Activated CD4-positive, alpha-beta T cell treated with anti-CD3 and anti-CD28 coated beads, Interleukin-2, amount 10 ng/mL, durations not matched to agents 7 days and 5 days (primary cell): ENCODE results near the gene SOAT2. TPM values are rescaled to one million over a fixed set of nuclear protein-coding genes. Genes with fewer than 3 reads are reported as not detected.
A peak's percentile ranks its signal among the peaks of the same experiment; 100 is the strongest.

ENCODE experiments used
- CTCF ChIA-PET: fragments of 350-600 bp; sonication (Branson Sonifier 250); formaldehyde crosslinking; loops from one replicate; lab custom pipeline; 2021; ENCODE audit warnings: antibody characterized with exemption; lab: Charles Lee
- POLR2A ChIA-PET: fragments of 350-600 bp; sonication (Branson Sonifier 250); formaldehyde crosslinking; loops from one replicate; lab custom pipeline; 2021; ENCODE audit warnings: antibody characterized with exemption; lab: Charles Lee
- DNase-seq: peaks from one replicate; pipeline ENCODE4 v3.0.0-alpha.2; 2020
- H3K27ac Mint-ChIP-seq: one replicate; pipeline ENCODE4 v1.8.0; 2021; ENCODE audit warnings: mild to moderate bottlenecking, moderate library complexity, mixed read lengths
- H3K27me3 Mint-ChIP-seq: one replicate; pipeline ENCODE4 v1.8.0; 2021; ENCODE audit warnings: mixed read lengths
- H3K36me3 Mint-ChIP-seq: one replicate; pipeline ENCODE4 v1.8.0; 2021; ENCODE audit warnings: low read depth, mixed read lengths
- H3K4me1 Mint-ChIP-seq: one replicate; pipeline ENCODE4 v1.8.0; 2021; ENCODE audit warnings: mixed read lengths
- H3K4me3 Mint-ChIP-seq: one replicate; pipeline ENCODE4 v1.8.0; 2021; ENCODE audit warnings: mild to moderate bottlenecking, moderate library complexity, mixed read lengths
- H3K9me3 Mint-ChIP-seq: one replicate; pipeline ENCODE4 v1.8.0; 2021; ENCODE audit warnings: mixed read lengths
- total RNA-seq, 2 experiments: library from RNA; stranded (reverse); gene quantifications; one replicate each; pipeline ENCODE4 v1.2.3, GENCODE V29; 2021

Gene SOAT2, protein sequence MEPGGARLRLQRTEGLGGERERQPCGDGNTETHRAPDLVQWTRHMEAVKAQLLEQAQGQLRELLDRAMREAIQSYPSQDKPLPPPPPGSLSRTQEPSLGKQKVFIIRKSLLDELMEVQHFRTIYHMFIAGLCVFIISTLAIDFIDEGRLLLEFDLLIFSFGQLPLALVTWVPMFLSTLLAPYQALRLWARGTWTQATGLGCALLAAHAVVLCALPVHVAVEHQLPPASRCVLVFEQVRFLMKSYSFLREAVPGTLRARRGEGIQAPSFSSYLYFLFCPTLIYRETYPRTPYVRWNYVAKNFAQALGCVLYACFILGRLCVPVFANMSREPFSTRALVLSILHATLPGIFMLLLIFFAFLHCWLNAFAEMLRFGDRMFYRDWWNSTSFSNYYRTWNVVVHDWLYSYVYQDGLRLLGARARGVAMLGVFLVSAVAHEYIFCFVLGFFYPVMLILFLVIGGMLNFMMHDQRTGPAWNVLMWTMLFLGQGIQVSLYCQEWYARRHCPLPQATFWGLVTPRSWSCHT
- total RNA-seq, result 1 to 10 TPM; 1.0 to 1.7 TPM

DNA sequence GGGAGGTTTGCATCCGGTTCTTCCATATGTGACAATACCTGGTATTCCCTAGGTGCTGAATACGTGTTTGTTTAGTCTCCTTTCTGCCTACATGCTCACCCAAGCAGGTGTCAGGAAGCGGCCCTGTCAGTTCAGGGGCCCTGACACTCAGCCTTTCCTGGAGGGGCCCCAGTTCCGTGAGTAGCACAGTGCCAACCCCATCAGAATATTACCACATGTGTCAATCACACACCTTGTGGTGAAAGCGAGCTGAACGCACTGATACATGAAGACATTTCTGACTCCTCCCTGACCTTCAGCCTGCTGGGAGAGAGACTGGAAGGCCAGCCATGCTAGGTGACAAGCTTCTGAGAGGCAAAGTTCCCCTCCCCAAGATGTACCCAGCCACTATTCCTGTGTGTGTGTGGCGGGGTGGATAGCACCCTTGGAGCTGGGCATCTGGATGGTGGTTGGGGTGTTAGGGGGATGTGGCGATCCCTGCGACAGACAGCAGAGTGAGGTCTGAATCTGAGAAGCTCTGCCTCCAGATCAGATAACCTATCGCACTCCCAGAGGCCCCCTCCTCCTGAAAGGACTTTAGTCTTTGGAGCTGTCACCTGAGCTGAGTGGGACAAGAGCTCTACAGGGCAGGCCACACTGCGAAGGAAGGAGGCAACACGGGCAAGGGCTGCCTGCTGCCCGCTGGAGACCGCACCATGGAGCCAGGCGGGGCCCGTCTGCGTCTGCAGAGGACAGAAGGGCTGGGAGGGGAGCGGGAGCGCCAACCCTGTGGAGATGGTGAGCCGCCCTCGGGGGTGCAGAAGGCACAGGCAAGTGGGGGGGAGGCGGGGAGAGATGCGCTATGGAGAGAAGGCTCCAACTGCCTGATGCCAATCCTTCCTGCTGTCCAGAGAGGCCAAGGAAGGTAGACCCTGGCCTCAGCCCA, at the start of gene SOAT2:
Gene SOAT2 (plus strand): TSS at position 604 of the 925 bp plus-strand sequence. CDS start 92 bp downstream, at position 696.
- peak within 1 kb of the TSS; percentile 2 for H3K4me3 Mint-ChIP-seq

DNA sequence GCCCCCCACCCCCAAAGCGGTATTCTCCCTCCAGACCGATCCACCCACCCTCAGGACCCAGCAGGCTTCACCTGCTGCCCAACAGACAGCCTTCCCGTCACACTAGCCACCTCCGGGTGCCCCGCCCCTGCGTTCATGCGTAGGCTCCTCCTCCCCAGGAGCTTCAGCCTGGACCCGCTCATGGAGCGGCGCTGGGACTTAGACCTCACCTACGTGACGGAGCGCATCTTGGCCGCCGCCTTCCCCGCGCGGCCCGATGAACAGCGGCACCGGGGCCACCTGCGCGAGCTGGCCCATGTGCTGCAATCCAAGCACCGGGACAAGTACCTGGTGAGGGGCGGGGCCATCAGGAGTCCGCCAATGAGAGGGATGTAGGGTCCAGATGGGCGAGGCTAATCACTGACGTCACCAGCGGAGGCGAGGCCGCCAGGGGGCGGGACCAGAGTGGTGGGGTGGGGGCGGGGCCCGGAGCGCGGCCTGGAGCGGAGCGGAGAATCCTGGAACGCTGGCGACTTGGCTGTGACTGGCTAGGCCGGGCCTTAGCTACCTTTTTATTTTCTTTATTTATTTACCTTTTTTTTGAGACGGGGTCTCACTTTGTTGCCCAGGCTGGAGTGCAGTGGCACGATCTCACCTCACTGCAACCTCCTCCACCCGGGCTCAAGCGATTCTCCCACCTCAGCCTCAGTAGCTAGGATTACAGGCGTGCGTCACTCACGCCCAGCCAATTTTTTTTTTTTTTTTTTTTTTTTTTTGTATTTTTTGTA, 49.0 kb upstream of the SOAT2 start:
- H3K4me3 Mint-ChIP-seq, result peak overlapping the region; percentile 88
- H3K4me1 Mint-ChIP-seq, result peaks cover 16% of the 10 kb centered on the region
- no peaks in the 10 kb centered on the region for H3K36me3 Mint-ChIP-seq
- POLR2A ChIA-PET, result no interaction called here
- no peaks in the 10 kb centered on the region for H3K9me3 Mint-ChIP-seq
- peak; percentile 95 for DNase-seq
- CTCF ChIA-PET, result interaction anchor here (0.7 to 4.5 kb wide), 12 partner anchors 7 to 1878 kb away, joined by 3 to 33 read pairs (median 5); partner anchors contain the start of genes AAAS and SOAT2
- H3K27ac Mint-ChIP-seq, result peak overlapping the region; percentile 91
- H3K27me3 Mint-ChIP-seq, result no peaks in the 10 kb centered on the region

More for the DNA sequence above, at the start of gene SOAT2:
- H3K27me3 Mint-ChIP-seq, result peaks cover under 1% of the 10 kb centered on the region
- H3K36me3 Mint-ChIP-seq, result no peaks in the 10 kb centered on the region
- ChIA-PET POLR2A (interaction anchor here (0.5 kb wide), 1 partner anchor 33 kb away, joined by 3 read pairs; no protein-coding TSS in a partner anchor), CTCF (interaction anchor here (0.6 to 9.6 kb wide), 14 partner anchors 10 to 242 kb away, joined by 3 to 99 read pairs (median 3); no protein-coding TSS in a partner anchor)
- H3K9me3 Mint-ChIP-seq, result no peaks in the 10 kb centered on the region
- DNase-seq, result peak; percentile 67
- peaks cover 59% of the 10 kb centered on the region for H3K4me1 Mint-ChIP-seq
- peak within 1 kb of the TSS; percentile 86 for H3K27ac Mint-ChIP-seq

DNA sequence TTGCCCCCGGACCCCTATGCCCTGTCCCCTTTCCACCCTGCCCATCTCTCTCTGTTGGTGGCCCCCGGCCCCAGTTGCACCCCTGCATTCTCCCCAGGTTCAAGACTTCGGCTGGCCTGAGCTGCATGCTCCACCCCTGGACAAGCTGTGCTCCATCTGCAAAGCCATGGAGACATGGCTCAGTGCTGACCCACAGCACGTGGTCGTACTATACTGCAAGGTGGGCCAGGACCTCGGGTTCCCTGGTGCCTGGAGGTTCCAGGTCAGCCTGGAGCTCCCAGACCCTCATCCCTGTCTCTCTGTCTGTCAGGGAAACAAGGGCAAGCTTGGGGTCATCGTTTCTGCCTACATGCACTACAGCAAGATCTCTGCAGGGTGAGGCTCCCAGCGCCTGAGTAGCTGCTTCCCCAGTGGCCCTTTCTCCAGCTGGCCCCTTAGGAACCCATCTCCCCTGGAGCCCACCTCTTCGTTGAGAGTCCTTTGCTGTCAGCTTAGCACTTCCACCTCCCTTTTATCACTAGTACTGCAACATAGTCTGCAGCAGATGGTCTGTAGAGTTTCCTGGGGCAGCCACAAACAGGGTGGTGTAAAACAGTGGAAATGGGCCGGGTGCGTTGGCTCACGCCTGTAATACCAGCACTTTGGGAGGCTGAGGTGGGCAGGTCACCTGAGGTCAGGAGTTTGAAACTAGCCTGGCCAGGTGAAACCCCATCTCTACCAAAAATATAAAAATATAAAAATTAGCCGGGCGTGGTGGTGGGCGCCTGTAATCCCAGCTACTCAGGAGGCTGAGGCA, 47.6 kb upstream of the SOAT2 start:
- peak overlapping the region; percentile 58 for H3K27ac Mint-ChIP-seq
- H3K4me1 Mint-ChIP-seq, result peaks cover 14% of the 10 kb centered on the region
- ChIA-PET POLR2A (no interaction called here), CTCF (interaction anchor here (0.6 to 4.5 kb wide), 5 partner anchors 8 to 43 kb away, joined by 3 to 33 read pairs (median 13); no protein-coding TSS in a partner anchor)
- no peaks in the 10 kb centered on the region for H3K36me3 Mint-ChIP-seq
- no peak for DNase-seq
- no peaks in the 10 kb centered on the region for H3K9me3 Mint-ChIP-seq
- H3K27me3 Mint-ChIP-seq, result no peaks in the 10 kb centered on the region
- no peak overlapping the region for H3K4me3 Mint-ChIP-seq

DNA sequence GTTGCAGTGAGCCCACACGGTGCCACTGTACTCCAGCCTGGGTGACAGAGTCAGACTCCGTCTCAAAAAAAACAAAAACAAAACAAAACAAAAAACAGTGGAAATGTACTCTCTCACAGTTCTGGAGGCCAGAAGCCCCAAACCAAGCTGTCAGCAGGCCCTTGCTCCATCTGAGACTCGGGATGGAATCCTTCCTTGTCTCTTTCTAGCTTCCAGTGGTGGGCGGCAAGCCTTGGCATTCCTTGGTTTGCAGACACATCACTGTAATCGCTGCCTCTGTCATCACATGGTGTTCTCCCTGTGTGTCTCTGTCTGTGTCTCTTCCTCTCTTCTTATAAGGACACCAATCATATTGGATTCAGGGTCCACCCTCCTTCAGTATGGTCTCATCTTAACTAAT, 47.0 kb upstream of the SOAT2 start:
- DNase-seq, result no peak
- H3K36me3 Mint-ChIP-seq, result no peaks in the 10 kb centered on the region
- ChIA-PET CTCF (interaction anchor here (0.6 to 4.5 kb wide), 3 partner anchors 9 to 26 kb away, joined by 3 to 33 read pairs (median 20); no protein-coding TSS in a partner anchor), POLR2A (interaction anchor here (1.2 kb wide), 1 partner anchor 10 kb away, joined by 14 read pairs; no protein-coding TSS in a partner anchor)
- no peak overlapping the region for H3K4me3 Mint-ChIP-seq
- no peaks in the 10 kb centered on the region for H3K9me3 Mint-ChIP-seq
- peaks cover 14% of the 10 kb centered on the region for H3K4me1 Mint-ChIP-seq
- no peaks in the 10 kb centered on the region for H3K27me3 Mint-ChIP-seq
- no peak overlapping the region for H3K27ac Mint-ChIP-seq

DNA sequence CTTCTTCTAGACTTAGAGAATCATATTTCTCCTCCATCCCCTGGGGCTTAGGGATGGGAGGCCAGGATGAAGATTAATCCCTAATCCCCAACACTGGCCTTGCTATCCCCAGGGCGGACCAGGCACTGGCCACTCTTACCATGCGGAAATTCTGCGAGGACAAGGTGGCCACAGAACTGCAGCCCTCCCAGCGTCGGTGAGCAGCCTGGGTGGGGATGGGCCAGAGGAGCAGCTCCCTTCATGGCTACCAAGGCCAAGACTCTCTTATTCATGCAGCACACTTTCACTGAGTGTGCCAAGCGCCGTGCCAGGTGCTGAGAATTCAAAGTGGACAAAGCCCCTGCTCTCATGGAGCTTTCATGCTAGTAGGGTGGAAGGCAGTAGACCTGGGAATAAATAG, 46.4 kb upstream of the SOAT2 start:
- Mint-ChIP-seq H3K27ac (no peak overlapping the region), H3K36me3 (no peaks in the 10 kb centered on the region), H3K4me1 (peaks cover 14% of the 10 kb centered on the region), H3K27me3 (no peaks in the 10 kb centered on the region), H3K4me3 (no peak overlapping the region), H3K9me3 (no peaks in the 10 kb centered on the region)
- ChIA-PET CTCF (interaction anchor here (1.1 to 4.5 kb wide), 4 partner anchors 9 to 22 kb away, joined by 3 to 33 read pairs (median 13); partner anchors contain the start of gene SPRYD3), POLR2A (interaction anchor here (1.2 kb wide), 1 partner anchor 9 kb away, joined by 14 read pairs; no protein-coding TSS in a partner anchor)
- DNase-seq, result no peak

DNA sequence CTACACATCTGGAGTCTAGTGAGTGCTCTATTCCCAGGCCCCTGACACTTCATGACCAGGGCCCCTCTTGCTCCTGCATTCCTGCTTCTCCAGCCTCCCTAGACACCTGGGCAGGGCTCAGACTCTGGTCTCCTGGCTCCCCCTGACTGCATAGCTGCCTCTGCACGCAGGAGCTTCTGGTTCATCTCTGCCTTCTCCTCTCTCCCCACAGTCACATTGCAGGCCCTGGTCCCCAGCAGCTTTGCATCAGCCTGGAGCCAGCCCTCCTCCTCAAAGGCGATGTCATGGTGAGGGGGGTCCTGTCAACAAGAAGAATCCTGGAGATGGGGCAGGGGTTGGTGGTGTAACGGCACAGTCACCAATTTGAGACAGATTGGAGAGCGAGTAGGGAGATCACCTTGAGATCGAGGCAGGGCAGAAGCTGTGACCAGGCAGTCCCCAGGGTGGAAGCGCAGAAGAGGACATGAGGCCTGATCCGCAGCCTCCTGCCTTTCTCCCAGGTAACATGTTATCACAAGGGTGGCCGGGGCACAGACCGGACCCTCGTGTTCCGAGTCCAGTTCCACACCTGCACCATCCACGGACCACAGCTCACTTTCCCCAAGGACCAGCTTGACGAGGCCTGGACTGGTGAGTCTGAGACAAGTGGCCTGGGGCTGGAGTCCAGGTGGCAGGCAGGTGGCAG, 45.3 kb upstream of the SOAT2 start:
- Mint-ChIP-seq H3K4me3 (no peak overlapping the region), H3K36me3 (no peaks in the 10 kb centered on the region), H3K4me1 (peaks cover 14% of the 10 kb centered on the region), H3K27ac (no peak overlapping the region), H3K9me3 (no peaks in the 10 kb centered on the region), H3K27me3 (no peaks in the 10 kb centered on the region)
- CTCF ChIA-PET, result interaction anchor here (1.1 to 3.9 kb wide), 4 partner anchors 8 to 21 kb away, joined by 3 to 20 read pairs (median 4); partner anchors contain the start of gene SPRYD3
- POLR2A ChIA-PET, result no interaction called here
- no peak for DNase-seq

DNA sequence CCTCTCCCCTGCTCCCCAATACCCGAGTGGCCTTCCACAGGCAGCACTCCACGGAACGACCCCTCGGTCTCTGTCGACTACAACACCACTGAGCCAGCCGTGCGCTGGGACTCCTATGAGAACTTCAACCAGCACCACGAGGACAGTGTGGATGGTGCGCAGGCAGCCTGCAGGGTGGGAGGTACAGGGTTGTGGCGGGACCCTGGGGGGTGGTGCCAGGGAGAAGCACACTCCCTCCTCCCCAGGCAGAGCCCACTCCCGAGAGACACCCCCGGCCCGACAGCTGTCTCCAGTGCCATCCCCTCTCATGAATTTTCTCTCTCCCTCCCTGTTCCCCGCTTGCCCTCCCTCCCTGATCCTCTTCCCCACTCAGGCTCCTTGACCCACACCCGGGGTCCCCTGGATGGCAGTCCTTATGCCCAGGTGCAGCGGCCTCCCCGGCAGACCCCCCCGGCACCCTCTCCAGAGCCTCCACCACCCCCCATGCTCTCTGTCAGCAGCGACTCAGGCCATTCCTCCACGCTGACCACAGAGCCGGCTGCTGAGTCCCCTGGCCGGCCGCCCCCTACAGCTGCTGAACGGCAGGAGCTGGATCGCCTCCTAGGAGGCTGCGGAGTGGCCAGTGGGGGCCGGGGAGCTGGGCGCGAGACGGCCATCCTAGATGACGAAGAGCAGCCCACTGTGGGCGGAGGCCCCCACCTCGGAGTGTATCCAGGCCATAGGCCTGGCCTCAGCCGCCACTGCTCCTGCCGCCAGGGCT, 44.4 kb upstream of the SOAT2 start:
- Mint-ChIP-seq H3K36me3 (no peaks in the 10 kb centered on the region), H3K9me3 (no peaks in the 10 kb centered on the region), H3K4me1 (peaks cover 10% of the 10 kb centered on the region), H3K27ac (no peak overlapping the region), H3K4me3 (no peak overlapping the region), H3K27me3 (no peaks in the 10 kb centered on the region)
- POLR2A ChIA-PET, result no interaction called here
- DNase-seq, result no peak
- CTCF ChIA-PET, result interaction anchor here (1.2 kb wide), 1 partner anchor 10 kb away, joined by 3 read pairs; no protein-coding TSS in a partner anchor

DNA sequence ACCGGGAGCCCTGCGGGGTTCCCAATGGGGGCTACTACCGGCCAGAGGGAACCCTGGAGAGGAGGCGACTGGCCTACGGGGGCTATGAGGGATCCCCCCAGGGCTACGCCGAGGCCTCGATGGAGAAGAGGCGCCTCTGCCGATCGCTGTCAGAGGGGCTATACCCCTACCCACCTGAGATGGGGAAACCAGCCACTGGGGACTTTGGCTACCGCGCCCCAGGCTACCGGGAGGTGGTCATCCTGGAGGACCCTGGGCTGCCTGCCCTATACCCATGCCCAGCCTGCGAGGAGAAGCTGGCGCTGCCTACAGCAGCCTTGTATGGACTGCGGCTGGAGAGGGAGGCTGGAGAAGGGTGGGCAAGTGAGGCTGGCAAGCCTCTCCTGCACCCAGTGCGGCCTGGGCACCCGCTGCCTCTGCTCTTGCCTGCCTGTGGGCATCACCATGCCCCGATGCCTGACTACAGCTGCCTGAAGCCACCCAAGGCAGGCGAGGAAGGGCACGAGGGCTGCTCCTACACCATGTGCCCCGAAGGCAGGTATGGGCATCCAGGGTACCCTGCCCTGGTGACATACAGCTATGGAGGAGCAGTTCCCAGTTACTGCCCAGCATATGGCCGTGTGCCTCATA, 43.7 kb upstream of the SOAT2 start:
- ChIA-PET CTCF (interaction anchor here (0.6 to 1.0 kb wide), 2 partner anchors 9 to 121 kb away, joined by 3 read pairs; partner anchors contain the start of genes CSAD and ZNF740), POLR2A (no interaction called here)
- DNase-seq, result no peak
- no peaks in the 10 kb centered on the region for H3K9me3 Mint-ChIP-seq
- peaks cover 2% of the 10 kb centered on the region for H3K36me3 Mint-ChIP-seq
- peaks cover 5% of the 10 kb centered on the region for H3K4me1 Mint-ChIP-seq
- H3K27ac Mint-ChIP-seq, result no peak overlapping the region
- H3K27me3 Mint-ChIP-seq, result no peaks in the 10 kb centered on the region
- H3K4me3 Mint-ChIP-seq, result no peak overlapping the region

DNA sequence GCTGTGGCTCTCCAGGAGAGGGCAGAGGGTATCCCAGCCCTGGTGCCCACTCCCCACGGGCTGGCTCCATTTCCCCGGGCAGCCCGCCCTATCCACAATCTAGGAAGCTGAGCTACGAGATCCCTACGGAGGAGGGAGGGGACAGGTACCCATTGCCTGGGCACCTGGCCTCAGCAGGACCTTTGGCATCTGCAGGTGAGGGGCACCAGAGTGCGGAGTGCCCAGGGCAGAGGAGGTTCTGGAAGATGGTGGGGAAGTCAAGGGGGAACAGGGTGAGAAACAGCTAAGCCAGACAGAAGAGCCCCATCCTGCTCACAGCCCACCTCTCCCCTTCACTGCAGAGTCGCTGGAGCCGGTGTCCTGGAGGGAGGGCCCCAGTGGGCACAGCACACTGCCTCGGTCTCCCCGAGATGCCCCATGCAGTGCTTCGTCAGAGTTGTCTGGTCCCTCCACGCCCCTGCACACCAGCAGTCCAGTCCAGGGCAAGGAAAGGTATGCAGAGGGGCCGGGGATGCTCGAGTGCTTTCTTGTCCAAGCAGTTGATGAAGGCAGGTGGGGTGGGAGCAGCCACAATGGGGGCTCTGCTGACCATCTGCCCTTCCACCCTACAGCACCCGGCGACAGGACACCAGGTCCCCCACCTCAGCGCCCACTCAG, 43.1 kb upstream of the SOAT2 start:
- Mint-ChIP-seq H3K27ac (no peak overlapping the region), H3K27me3 (no peaks in the 10 kb centered on the region), H3K4me3 (no peak overlapping the region), H3K9me3 (no peaks in the 10 kb centered on the region), H3K36me3 (peaks cover 6% of the 10 kb centered on the region), H3K4me1 (peaks cover 2% of the 10 kb centered on the region)
- ChIA-PET CTCF (interaction anchor here (0.6 to 1.4 kb wide), 4 partner anchors 9 to 121 kb away, joined by 3 read pairs; partner anchors contain the start of genes CSAD and ZNF740), POLR2A (interaction anchor here (1.2 kb wide), 1 partner anchor 19 kb away, joined by 6 read pairs; the partner anchor contains the start of gene SPRYD3)
- no peak for DNase-seq
